Skin of body (tissue), 2 donors: ENCODE measurements around the gene IL13RA2. TPM values are rescaled to one million over a fixed set of nuclear protein-coding genes. Genes with fewer than 3 reads are reported as not detected.
A peak's percentile ranks its signal among the peaks of the same experiment; 100 is the strongest.

Experiments used
- DNase-seq: peaks from one replicate; lab custom pipeline; 2025; lab: John Stamatoyannopoulos, UW
- total RNA-seq: library from RNA; depleted of rRNA; stranded (reverse); fragments of >200 nt; gene quantifications from one replicate; pipeline ENCODE4 v1.2.3, GENCODE V29; 2014

Gene IL13RA2
- not detected for total RNA-seq

GRCh38 chrX:115017455-115017854 lies at the start of gene IL13RA2:
TSS of gene IL13RA2 (minus strand) at chrX:115017616. CDS start at chrX:115017269, 347 bp downstream.
- no peak for DNase-seq

- DNase-seq = no peak
Observed at GRCh38 chrX:115065304-115065703, 47.9 kb upstream of the IL13RA2 start.

GRCh38 chrX:115060013-115060412 lies 42.6 kb upstream of the IL13RA2 start:
- no peak for DNase-seq

GRCh38 chrX:115058276-115058675 lies 40.9 kb upstream of the IL13RA2 start:
- peak; percentile 85 for DNase-seq

- DNase-seq = no peak
Observed at GRCh38 chrX:115054876-115055275, 37.5 kb upstream of the IL13RA2 start.

- no peak for DNase-seq
Observed at GRCh38 chrX:115053223-115053622, 35.8 kb upstream of the IL13RA2 start.

- no peak for DNase-seq
Observed at GRCh38 chrX:115047715-115048114, 30.3 kb upstream of the IL13RA2 start.

- DNase-seq = no peak
Observed at GRCh38 chrX:115047181-115047580, 29.8 kb upstream of the IL13RA2 start.

- no peak for DNase-seq
Observed at GRCh38 chrX:115040417-115040816, 23.0 kb upstream of the IL13RA2 start.

GRCh38 chrX:115038406-115038805 lies 21.0 kb upstream of the IL13RA2 start:
- no peak for DNase-seq

- no peak for DNase-seq
Observed at GRCh38 chrX:115036029-115036428, 18.6 kb upstream of the IL13RA2 start.

GRCh38 chrX:115031989-115032388 lies 14.6 kb upstream of the IL13RA2 start:
- DNase-seq = no peak

GRCh38 chrX:115030625-115031024 lies 13.2 kb upstream of the IL13RA2 start:
- no peak for DNase-seq

GRCh38 chrX:115029869-115030570 lies 12.6 kb upstream of the IL13RA2 start:
- no peak for DNase-seq

- DNase-seq = no peak
Observed at GRCh38 chrX:115029440-115029839, 12.0 kb upstream of the IL13RA2 start.

GRCh38 chrX:115023811-115024210 lies 6.4 kb upstream of the IL13RA2 start:
- DNase-seq = no peak

- no peak for DNase-seq
Observed at GRCh38 chrX:115023139-115023538, 5.7 kb upstream of the IL13RA2 start.

- DNase-seq = no peak
Observed at GRCh38 chrX:115021121-115021520, 3.7 kb upstream of the IL13RA2 start.

- no peak for DNase-seq
Observed at GRCh38 chrX:115018944-115019343, 1.5 kb upstream of the IL13RA2 start.

GRCh38 chrX:115018040-115018647 lies 728 bp upstream of the IL13RA2 start:
- DNase-seq = no peak

GRCh38 chrX:115013705-115014104 lies 3.7 kb downstream of the IL13RA2 start:
- DNase-seq = no peak

- no peak for DNase-seq
Observed at GRCh38 chrX:115011428-115011827, 6.0 kb downstream of the IL13RA2 start.

GRCh38 chrX:114999906-115000305 lies 17.5 kb downstream of the IL13RA2 start:
- no peak for DNase-seq
